ENCODE data around the gene MTCP1.

Gene MTCP1

GRCh38 chrX:155053656-155054055, 17.3 kb downstream of the MTCP1 start:
- no peak for DNase-seq

GRCh38 chrX:155052738-155053498, 18.0 kb downstream of the MTCP1 start:
- DNase-seq = no peak

DNA sequence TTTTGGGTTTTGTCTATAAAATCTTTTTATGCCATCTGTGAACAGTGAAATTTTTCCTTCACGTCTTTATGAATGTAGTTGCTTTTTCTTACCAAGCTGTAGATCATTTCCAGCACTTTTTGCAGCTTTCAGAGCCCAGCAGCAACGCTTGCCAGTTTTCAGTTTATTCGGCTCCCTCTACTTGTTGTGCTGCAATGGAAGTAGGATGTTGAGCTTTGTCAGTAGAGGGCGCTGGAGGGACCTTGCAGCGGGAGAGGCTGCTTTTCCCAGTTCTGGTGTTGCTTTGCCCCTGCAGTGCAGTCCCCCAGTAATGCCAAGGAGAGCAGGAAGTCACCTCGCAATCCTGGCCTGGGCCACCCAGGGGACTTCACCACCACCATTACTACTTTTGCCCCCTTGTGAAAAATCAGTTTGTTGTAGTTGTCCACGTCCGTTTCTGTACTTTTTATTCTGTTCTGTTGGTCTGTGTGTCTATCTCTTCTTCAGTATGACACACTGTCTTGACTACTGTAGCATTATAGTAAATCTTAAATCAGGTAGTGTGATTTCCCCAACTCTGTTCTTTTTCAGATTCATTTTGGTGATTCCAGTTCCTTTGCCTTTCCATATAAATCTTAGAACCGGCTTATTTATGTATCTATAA, 21.8 kb downstream of the MTCP1 start:
- DNase-seq = peak; percentile 34

DNA sequence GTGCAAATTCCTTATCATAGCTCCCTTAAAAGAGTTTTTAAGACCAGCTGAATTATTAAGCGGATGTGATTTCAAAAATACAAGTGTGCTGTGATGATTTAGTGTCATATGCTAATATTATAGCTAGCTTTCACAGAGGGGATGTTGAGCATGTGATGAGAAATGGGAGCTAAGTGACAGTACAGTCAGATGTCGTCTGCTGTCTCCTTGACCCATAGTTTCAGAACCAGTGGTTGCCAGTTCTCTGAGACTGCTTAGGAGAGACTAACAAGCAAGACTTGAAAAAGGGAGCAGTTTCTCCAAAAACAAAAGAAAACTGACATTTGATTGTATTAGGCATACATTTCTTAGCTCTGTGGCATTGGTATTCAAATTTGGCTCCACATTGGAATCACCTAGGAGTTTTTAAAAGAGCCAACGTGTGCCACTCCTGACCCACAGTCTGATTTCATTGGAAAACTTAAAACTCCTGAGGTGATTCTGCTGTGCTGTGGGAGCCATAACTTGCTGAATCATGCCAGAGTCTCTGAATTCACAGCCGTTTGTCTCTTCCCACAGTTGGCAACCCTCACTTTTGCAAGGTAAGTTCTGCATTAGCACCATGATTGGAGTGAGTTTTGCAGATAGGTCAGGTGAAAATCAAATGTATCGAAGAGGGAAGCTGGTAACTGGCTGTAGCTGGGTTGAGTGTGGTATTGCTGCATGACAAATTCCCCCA, 24.0 kb downstream of the MTCP1 start:
- DNase-seq = no peak

DNA sequence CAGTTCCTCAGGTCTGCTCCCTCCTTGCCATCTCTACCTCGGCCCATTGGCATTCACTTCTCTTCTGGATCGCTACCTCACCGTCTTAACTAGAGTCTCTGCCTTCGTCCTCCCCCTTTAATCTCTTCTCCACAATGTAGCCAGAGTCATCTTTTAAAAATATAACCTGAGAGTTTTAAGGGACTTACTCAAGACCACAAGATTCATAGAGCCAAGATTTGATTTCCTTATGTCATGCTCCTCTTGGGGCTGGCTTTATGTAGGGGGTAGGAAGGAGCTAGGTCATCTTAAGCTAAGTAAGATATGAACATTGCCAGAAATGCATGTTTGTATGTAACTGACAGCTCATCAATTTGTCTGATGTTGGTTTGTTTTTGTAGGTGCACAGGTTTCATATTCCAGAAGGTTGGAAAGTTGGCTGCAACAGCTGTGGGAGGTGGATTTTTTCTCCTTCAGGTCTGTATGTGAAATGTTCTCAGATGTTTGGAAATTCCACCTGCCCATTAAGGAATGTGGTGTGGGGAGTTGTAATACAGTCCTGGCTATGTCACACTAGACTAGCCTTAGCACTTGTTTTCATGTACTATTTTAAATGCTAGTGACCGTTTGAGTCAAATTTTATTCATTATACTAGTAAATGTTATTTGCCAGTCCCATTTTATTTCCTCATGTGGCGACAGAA, 24.7 kb downstream of the MTCP1 start:
- DNase-seq = no peak

GRCh38 chrX:155035688-155036087, 35.2 kb downstream of the MTCP1 start:
- no peak for DNase-seq

DNA sequence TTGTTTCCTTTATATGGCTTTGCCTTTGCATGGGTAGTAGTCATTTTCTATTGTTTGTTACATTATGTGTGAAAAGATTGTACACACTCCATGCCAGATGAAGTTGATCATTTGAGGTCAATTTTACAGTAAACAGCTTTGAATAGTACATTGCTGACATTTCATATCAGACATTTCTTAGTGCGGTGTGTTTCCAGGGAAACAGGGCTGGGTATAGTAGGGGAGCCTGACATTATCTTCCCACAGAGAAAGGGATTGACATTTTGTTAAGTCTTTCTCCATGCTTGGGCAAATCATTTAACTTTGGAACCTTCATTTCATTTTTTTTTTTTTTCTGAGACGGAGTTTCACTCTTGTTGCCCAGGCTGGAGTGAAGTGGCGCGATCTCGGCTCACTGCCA, 39.3 kb downstream of the MTCP1 start:
- DNase-seq = no peak

- peak; percentile 2 for DNase-seq
Measured at GRCh38 chrX:155028877-155029291, 42.1 kb downstream of the MTCP1 start.

GRCh38 chrX:155028129-155028528, 42.8 kb downstream of the MTCP1 start:
- no peak for DNase-seq

DNA sequence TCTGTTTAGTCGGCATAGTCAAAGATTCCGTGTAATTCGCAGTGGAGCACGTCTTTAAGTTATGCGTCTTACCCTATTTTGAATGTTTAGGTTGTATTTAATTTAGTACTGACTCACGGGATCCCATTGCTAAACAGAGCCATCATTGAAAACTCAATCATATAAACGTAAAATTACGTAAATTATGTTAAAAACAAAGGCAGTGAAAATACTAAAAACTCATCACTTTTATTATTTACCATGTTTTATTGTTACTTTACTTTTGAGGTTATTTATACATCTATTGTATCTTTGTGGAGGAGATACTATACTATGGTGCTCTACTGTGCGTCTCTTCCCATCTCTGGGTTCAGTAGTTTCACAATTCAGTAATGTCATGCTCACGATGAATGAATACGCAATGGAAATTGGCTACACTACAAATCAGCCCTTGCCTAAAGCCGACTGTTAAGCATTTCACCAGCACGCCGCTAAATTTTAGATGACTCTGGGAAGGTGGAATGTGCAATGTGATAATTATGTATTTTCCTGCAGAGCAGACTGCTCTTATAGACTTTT, 43.3 kb downstream of the MTCP1 start:
- DNase-seq = peak; percentile 45

GRCh38 chrX:155026727-155027508, 44.0 kb downstream of the MTCP1 start, which contains the start of gene FUNDC2:
Gene FUNDC2 (plus strand): TSS chrX:155026844. CDS start chrX:155026939, 95 bp downstream.
- DNase-seq = peak; percentile 91

GRCh38 chrX:155026420-155026726, 44.6 kb downstream of the MTCP1 start:
- no peak for DNase-seq

DNA sequence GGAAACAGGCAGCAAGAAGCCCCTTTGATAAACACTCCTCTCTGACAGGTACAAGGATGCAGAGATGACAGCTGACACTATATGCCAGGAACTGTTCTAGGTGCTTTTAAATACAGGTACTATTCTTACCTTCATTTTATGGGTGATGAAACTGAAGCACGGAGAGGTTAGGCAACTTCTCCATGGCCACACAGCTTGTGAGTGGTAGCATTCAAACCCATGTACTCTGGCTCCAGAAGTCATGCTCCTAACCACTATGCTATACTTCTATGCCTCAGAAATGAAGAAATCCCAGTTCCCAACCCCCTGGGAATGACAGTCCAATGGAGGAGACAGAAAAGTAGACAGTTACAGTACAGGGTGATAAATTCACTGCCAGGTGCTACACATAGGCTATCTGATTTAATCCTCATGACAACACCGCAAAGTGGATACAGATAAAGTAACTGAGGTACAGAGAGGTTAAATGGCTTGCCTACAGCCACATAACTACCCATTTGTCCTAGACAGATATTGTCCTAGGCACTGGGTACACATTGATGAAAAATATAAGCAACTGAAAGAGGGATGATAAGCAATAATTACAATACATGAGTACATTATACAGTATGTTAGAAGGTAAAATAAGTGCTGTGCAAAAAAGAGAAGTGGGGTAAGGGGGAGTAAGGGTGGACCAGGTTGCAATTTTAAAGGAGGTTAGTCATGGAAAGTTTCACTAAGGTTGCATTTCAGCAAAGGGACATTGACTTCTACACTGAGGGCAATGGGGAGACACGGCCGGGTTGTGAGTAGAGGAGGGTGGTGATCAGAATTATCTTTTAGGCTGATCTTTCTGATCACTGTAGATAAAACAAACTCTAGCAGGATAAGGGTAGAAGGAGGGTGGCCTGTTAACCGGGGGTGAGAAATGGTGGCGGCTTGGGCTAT, 46.8 kb downstream of the MTCP1 start:
- DNase-seq = no peak

DNA sequence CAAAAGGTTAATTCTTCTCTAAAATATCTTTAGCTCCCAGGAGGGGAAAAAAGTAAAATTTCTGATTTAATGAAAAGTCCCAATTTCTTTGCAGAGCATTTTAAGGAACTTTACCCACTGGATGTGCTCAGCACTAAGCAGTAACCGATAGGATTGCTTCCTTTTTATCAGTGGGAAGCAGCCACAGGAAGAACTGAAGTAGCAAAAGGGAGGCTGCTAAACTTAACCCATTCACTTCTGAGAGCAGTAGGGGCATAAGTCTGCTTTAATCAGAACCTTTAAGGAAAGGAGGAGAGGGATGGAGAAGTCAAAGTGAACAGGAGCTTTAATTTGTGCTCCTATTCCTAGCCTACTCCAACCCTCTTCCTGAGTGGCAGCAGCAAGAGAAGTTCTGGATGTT, 48.4 kb downstream of the MTCP1 start, which contains the start of gene F8:
Gene F8, minus strand, starts transcription at position 139 of the 400 bp plus-strand sequence. CDS start 171 bp downstream, outside the sequence.
- no peak for DNase-seq

- no peak for DNase-seq
Measured at GRCh38 chrX:155020591-155020990, 50.3 kb downstream of the MTCP1 start.
